Eye (tissue), 1 donor: ENCODE data around the gene UBE4B.
"Not testable (repeated sequence)": the region's sequence is repeated elsewhere in the genome, so short reads cannot be mapped to it uniquely, and the experiment has no call there.

Source experiments
- DNase-seq: peaks from one replicate; pipeline ENCODE4 v3.0.0-alpha.2; 2015

The UBE4B gene

GRCh38 chr1:10032590-10033358 lies at the start of gene UBE4B:
Gene UBE4B (plus strand): TSS chr1:10032958. CDS start chr1:10033671, 713 bp downstream.
- peak; percentile 99 for DNase-seq

DNA sequence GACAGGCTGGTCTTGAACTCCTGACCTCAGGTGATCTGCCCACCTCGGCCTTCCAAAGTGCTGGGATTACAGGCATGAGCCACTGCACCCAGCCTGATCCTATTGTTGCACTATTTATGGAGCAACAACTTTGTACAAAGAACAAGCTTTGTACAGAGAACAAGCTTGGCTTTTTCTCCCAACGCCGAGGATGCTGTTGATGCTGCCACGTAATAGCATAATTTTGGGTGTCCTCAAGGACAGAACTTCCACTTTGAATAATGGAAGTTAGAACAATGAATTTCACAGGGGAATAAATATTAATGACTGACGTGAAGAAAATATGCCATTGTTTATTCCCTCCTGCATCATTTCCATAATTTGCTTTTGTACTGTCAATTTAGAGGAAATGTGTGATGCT lies 48.5 kb upstream of the UBE4B start:
- no peak for DNase-seq

DNA sequence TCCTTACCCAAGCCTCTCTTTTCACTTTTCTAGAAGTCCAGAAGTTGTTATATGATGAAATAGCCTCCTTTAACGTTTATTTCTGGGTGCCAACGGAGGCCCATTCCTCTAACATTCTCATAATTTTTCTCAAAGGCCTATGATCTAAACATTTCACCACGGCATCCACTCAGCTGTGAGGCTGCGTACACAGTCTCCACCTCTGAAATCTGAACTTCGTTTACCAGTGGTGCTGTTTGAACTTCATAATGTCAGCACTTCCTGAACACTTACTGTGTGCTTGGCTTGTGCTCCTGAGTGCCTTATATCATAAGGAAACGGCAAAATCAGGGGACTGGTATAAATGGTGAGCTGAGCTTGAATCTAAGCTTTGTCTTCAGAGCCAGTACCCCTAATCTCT lies 47.8 kb upstream of the UBE4B start:
- DNase-seq: no peak

DNA sequence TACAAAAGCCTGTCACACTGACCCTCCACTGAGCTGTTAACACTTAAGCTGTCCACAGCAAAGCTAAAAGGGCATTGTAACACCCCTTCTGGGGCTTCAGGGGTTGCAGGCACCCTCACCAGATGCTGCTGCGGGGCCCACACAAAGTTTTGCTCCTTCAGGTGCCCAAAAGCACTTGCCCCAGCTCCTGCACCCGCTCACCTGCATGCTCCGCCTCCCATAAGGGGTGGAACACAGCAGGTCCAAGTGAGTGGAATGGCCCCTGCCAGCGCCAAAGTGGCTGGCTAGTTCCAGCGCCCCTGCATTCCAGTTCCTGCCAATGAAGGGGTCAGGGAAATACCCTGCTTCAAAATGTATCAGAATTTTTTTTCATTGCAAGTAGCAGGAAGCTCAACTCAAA lies 43.0 kb upstream of the UBE4B start:
- DNase-seq: no peak

DNA sequence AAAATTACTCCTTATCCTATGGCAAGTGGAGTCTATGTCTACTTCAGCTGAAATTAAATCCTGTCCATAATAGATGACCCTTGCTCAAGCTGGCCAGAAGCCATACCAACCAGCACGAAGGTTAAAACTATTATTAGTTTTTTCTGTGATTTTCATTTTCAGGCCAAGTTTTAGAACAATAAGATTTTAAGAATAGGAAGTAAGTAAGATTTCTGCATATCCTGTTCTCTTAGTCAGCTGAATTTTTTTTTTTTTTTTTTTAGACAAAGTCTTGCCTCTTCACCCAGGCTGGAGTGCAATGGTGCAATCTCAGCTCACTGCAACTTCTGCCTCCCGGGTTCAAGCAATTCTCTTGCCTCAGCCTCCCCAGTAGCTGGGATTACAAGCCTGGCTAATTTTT lies 41.8 kb upstream of the UBE4B start:
- no peak for DNase-seq

DNA sequence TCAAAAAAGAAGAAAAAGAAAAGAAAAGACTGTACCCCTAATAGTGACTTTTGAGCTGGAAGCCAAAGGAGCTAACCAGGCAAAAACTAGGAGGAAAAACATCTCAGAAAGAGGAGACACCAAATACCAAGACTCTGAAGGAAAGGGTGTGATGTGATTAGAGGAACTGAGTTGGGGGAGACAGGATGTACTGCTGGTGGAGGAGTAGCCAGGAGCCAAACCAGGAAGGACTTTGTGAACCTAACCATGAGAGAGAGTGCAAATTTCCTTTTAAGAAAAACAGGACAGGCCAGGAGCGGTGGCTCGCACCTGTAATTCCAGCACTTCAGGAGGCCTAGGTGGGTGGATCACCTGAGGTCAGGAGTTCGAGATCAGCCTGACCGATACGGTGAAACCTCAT lies 39.8 kb upstream of the UBE4B start:
- DNase-seq: no peak

DNA sequence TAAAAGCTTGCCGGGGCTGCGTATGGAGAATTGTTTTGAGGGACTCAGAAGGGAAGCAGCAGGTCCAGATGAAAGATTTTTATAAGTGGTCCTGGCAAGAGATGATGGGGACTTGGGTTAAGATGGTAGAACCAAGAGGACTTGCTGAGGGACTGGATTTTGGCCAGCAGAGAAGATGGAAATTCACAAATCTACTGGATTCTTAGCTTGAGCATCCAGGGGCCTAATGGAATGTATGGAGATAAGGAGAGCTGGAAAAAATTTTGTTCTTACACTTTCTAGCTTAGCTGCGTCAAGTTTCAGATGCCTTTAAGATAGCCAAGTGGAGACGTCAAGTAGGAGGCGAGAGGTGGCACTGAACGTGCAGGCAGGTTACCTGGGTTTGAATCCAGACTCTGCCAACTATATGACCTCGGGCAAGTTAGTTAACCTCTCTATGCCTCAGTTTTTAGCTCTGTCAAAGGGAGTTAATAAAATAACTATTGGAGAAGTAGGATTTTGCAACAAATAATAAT lies 39.1 kb upstream of the UBE4B start:
- no peak for DNase-seq

GRCh38 chr1:9996624-9997582 lies 35.9 kb upstream of the UBE4B start, which contains the start of gene RBP7:
Gene RBP7 (plus strand): TSS chr1:9997228. CDS start chr1:9997259, 31 bp downstream.
- DNase-seq: peak; percentile 47

- no peak for DNase-seq
These were observed 31.6 kb upstream of the UBE4B start for GRCh38 chr1:10001016-10001665.

DNA sequence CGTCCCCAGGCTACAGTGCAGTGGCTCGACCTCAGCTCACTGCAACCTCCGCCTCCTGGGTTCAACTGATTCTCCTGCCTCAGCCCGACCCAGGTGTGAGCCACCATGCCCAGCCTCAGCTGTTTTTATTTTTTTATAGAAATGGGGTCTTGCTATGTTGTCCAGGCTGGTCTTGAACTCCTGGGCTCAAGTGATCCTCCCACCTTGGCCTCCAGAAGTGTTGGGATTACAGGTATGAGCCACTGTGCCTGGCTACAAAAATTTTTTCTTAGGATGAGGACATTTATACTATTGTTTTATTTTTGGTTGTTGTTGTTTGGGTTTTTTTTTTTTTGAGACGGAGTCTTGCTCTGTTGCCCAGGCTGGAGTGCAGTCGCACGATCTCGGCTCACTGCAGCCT lies 27.5 kb upstream of the UBE4B start:
- DNase-seq: not testable (repeated sequence)

DNA sequence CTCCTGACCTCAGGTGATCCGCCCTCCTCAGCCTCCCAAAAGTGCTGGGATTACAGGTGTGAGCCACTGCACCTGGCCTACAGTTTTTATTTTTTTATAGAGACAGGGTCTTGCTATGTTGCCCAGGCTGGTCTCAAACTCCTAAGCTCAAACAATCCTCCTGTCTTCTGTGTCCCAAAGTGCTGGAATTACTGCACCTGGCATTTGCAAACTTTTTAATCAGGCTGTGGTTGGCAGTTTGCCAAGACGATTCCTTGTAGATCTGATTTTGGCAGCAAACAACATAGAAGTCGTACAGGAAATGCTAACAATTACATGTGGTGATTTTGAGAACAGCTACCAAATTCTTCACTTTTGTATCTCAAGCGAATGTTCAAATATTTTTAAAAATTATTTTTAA lies 25.6 kb upstream of the UBE4B start:
- DNase-seq: no peak

DNA sequence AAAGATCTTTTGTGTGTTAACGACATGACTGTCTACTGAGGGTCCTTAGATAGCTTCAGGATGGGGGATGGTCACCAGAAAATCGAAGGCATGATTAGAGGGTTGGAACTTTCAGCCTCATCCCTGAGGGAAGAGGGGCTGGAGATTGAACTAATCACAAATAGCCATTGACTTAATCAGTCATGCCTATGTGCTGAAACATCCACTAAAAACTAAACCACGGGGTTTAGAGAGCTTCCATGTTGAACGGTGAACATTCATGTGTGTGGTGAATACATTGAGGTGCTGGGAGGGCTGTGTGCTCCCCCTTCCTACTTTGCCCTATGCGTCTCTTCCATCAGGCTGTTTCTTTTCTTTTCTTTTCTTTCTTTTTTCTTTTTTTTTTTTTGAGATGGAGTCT lies 18.7 kb upstream of the UBE4B start:
- peak; percentile 7 for DNase-seq

DNA sequence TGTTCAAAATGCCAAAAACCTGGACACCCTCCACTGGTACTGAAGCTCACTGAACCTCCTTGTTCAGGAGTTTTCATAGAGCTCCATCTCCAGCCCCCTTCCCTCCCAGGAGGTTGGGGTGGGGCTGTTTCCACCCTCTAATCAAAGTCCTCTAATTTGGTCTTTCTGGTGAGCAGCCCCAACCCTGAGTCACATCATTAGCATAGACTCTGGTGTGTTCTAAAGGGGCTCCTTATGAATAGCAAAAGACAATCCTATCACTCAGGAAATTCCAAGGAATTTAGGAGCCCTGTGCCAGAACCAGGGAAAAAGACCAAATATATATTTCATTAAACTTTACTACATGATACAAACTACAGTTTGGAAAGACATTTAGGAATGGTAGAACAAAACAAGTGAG lies 13.2 kb upstream of the UBE4B start:
- DNase-seq: no peak

- no peak for DNase-seq
These were observed 12.7 kb upstream of the UBE4B start for GRCh38 chr1:10020086-10020485.

- not testable (repeated sequence) for DNase-seq
These were observed 12.1 kb upstream of the UBE4B start for GRCh38 chr1:10020678-10021077.

DNA sequence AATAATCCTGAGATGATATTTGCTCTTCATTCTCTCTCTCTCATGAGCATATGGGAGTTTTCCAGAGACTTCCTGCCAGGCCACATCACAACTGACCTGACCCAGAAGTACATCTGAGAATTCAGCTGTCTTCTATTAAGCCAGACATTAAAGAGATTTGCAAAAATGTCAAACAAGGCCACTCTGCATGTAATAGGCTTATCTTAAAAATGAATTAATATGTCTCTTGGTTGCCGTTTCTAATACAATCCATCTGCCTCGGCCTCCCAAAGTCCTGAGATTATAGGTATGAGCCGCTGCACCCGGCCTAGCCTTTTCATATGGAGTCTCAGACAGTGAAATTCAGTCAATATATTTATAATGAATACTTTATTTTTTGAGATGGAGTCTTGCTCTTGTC lies 10.8 kb upstream of the UBE4B start:
- not testable (repeated sequence) for DNase-seq

GRCh38 chr1:10022656-10023055 lies 10.1 kb upstream of the UBE4B start:
- DNase-seq: no peak

DNA sequence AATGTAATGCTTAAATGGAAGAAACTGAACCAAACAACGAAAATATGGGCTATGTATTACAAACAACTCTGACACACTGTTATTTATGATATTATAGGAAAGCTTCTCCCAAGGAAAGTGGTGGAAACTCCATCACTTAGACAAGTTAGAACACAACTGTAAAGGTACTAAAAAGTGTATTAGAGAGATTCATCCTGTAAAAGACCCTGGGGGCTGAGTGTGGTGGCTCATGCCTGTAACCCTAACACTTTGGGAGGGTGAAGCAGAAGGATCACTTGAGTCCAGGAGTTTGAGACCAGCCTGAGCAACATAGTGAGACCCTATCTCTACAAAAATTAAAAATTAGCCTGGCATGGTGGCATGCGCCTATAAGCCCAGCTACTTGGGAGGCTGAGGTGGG lies 7.4 kb upstream of the UBE4B start:
- DNase-seq: no peak

DNA sequence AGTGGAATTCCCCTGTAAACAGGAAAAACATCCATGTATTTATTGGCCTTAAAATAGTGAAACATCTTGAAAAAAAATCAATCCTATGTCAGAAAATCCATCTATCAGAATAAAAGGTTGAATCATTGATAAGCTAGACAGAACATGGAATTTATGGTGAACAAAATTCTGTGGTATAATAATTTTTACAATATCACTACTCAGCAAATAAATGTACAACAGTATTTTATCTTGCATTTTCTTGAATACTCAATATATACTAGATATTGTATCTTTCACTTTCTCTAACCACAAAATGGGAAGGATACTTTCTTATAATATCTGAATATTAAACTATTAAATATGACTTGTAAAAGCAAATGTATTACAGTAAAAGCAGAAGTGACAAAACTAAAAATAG lies 5.7 kb upstream of the UBE4B start:
- no peak for DNase-seq

GRCh38 chr1:10028956-10029500 lies 3.7 kb upstream of the UBE4B start:
- not testable (repeated sequence) for DNase-seq

- DNase-seq: peak; percentile 48
These were observed 1.3 kb upstream of the UBE4B start for GRCh38 chr1:10031461-10031860.

DNA sequence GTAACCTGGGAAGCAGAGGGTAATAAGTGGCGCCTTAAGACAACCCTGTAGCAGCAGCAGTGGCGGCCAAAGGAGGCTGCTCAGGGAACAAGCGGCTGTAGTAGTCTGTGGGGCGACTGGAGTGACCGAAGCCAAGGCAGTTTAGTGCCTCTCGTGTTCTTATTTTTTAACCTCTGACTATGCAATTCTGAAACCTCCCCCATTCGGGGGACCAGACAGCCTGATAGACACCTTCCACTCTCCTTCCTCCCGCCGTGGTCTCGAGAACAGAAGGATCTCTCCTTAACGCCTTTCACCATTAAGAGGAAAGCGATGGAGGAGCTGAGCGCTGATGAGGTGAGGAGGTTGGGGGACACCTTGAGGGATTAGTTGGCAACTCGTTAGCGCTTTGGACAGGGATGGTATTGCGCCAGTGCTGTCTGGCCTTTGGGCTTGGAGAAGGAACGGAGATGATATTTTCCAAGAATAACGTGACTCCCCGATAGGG lies 644 bp downstream of the UBE4B start:
- DNase-seq: peak; percentile 75

GRCh38 chr1:10042746-10043145 lies 10.0 kb downstream of the UBE4B start:
- DNase-seq: no peak
